ENCODE data around the gene STXBP1. TPM values are rescaled to one million over a fixed set of nuclear protein-coding genes. Genes with fewer than 3 reads are reported as not detected.

STXBP1 gene
- total RNA-seq, 1 donor from 2014 or later = 48.8 TPM

GRCh38 chr9:127728808-127729207, 116.7 kb downstream of the STXBP1 start:
- no peak for TF ChIP-seq CTCF (conservative IDR thresholded peaks at IDR 0.05)
- no peak for DNase-seq (ENCODE audit: extremely low spot score, unreplicated experiment)
- Mint-ChIP-seq H3K9me3 (no peaks in the 10 kb centered on the region), H3K36me3 (no peaks in the 10 kb centered on the region), H3K27ac (no peak overlapping the region), H3K4me1 (ENCODE audit: unreplicated experiment) (peaks cover 3% of the 10 kb centered on the region), H3K27me3 (no peaks in the 10 kb centered on the region), H3K4me3 (no peak overlapping the region)

GRCh38 chr9:127729522-127730256, 117.6 kb downstream of the STXBP1 start:
- no peak for TF ChIP-seq CTCF (conservative IDR thresholded peaks at IDR 0.05)
- no peak overlapping the region for H3K4me3 Mint-ChIP-seq
- peaks cover 6% of the 10 kb centered on the region for H3K4me1 Mint-ChIP-seq (ENCODE audit: unreplicated experiment)

GRCh38 chr9:127730262-127730661, 118.2 kb downstream of the STXBP1 start:
- Mint-ChIP-seq H3K27ac (no peak overlapping the region), H3K27me3 (no peaks in the 10 kb centered on the region)

More at GRCh38 chr9:127729522-127730256, 117.6 kb downstream of the STXBP1 start:
- Mint-ChIP-seq H3K27ac (no peak overlapping the region), H3K9me3 (no peaks in the 10 kb centered on the region), H3K27me3 (no peaks in the 10 kb centered on the region), H3K36me3 (no peaks in the 10 kb centered on the region)
- no peak for DNase-seq (ENCODE audit: extremely low spot score, unreplicated experiment)

GRCh38 chr9:127730799-127731410, 118.8 kb downstream of the STXBP1 start:
- Mint-ChIP-seq H3K9me3 (no peaks in the 10 kb centered on the region), H3K27me3 (no peaks in the 10 kb centered on the region), H3K27ac (no peak overlapping the region), H3K4me1 (ENCODE audit: unreplicated experiment) (peaks cover 11% of the 10 kb centered on the region), H3K4me3 (no peak overlapping the region), H3K36me3 (no peaks in the 10 kb centered on the region)
- no peak for TF ChIP-seq CTCF (conservative IDR thresholded peaks at IDR 0.05)
- no peak for DNase-seq (ENCODE audit: extremely low spot score, unreplicated experiment)

More at GRCh38 chr9:127730262-127730661, 118.2 kb downstream of the STXBP1 start:
- no peak for DNase-seq (ENCODE audit: extremely low spot score, unreplicated experiment)
- Mint-ChIP-seq H3K9me3 (no peaks in the 10 kb centered on the region), H3K36me3 (no peaks in the 10 kb centered on the region), H3K4me1 (ENCODE audit: unreplicated experiment) (peaks cover 7% of the 10 kb centered on the region), H3K4me3 (no peak overlapping the region)
- TF ChIP-seq CTCF (conservative IDR thresholded peaks at IDR 0.05) = no peak

GRCh38 chr9:127731938-127732337, 119.9 kb downstream of the STXBP1 start:
- Mint-ChIP-seq H3K27ac (no peak overlapping the region), H3K4me1 (ENCODE audit: unreplicated experiment) (peaks cover 11% of the 10 kb centered on the region), H3K36me3 (no peaks in the 10 kb centered on the region), H3K27me3 (no peaks in the 10 kb centered on the region), H3K9me3 (no peaks in the 10 kb centered on the region), H3K4me3 (no peak overlapping the region)
- TF ChIP-seq CTCF (conservative IDR thresholded peaks at IDR 0.05) = no peak
- DNase-seq (ENCODE audit: extremely low spot score, unreplicated experiment) = peak; percentile 64
